CD4-positive, alpha-beta T cell treated with Interleukin-1 beta for 1 hour (primary cell): ENCODE data around the gene PTEN.

Experiments
- DNase-seq, 2 donors: peaks; one replicate each; pipeline ENCODE4 v3.0.0-alpha.2; 2020 to 2022

Gene PTEN

DNA sequence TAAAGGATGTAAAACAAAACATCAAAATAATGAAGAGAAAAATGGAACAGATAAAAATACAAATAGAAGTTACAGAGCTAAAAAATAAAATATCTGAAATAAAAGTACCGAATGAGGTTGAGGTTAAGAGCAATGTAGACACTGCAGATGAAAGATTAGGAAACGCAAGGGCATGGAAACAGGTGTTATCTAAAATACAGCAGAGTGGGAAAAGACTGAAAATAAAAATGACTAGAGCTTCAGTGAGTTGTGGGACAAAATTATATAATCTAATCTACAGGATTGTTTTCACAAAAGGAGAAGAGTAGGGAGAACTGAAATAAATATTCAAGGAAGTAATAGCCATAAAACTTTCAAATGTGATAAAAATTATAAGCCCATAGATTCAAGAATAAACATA lies 123.8 kb downstream of the PTEN start:
- DNase-seq: no peak

DNA sequence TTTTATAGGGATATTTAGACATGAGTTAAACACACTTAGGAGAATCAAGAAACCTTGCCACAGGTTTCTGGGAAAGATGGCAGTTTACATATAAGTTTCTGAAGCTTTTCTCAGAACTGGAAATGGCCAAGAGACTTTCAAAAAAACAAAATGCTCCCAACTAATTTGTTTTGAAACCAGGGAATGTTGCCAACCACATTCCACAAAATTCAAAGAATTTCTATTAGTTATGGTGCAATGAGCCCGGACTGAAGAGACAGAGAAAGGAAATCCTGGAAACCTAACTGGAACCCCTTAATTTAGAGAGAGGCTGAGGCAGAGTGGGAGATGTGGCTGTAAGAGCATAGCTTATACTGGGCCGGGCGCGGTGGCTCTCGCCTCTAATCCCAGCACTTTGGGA lies 128.5 kb downstream of the PTEN start:
- DNase-seq: no peak

GRCh38 chr10:88004451-88004850 lies 141.0 kb downstream of the PTEN start:
- DNase-seq: no peak

GRCh38 chr10:88006261-88006660 lies 142.8 kb downstream of the PTEN start:
- DNase-seq: no peak

GRCh38 chr10:88008866-88009470 lies 145.5 kb downstream of the PTEN start:
- DNase-seq: no peak

DNA sequence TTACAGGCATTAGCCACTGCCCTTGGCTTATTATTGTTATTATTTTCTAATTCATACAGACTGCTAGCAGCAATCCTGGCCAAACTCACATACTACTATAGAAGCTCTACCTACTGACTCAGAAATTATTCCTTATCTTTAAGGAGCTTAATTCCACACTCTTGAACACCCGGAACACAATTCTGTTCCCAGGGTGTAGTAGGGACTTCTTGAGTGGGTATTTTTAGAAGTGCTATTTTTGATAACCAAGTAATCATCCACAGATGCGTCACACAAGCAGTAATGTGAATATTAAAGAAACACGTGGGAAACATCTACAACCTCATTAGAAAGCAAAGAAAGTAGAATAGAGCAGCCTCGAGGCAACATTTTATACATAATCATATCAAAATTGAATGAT lies 149.2 kb downstream of the PTEN start:
- DNase-seq: no peak

DNA sequence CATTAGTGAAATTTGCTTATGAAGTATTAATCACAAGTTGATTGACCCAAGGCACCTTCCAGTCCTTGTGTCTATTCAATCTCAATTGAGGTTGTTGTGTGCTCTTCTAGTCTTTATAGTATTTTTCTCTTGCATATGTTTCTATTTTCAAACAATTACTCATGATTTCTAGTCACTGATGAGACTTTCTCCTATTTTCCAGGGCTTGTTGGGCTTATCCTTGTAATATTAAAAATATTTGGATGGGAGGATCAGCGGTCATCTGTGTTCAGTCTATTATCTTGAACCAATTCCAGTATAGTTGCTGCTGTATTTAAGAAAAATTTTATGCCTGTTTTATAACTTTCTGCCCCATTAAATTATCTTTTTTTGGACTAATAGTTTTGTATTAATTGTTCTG lies 154.4 kb downstream of the PTEN start:
- DNase-seq: no peak

- DNase-seq: no peak
Measured at GRCh38 chr10:88019753-88020152, 156.3 kb downstream of the PTEN start.
